Body of pancreas (tissue), 4 donors: ENCODE measurements around the gene KCNS3. TPM values are rescaled to one million over a fixed set of nuclear protein-coding genes. Genes with fewer than 3 reads are reported as not detected.

Source experiments
- ATAC-seq: fragments of 150-250 bp; one replicate; pipeline ENCODE4 v1.9.1; 2016
- DNase-seq, 4 donors: peaks; one replicate each; pipeline ENCODE4 v3.0.0-alpha.2; 2019
- H3K27ac ChIP-seq, 4 donors: fragments of 200-600 bp; sonication (generic); 1 replicate in 3 of 4; 2 replicates in 1 of 4; pipeline versions ENCODE4 v1.5.1 to v1.6.1; 2016 to 2019; ENCODE audit warnings: mild to moderate bottlenecking in 1 of 4, mixed read lengths in 1 of 4, moderate library complexity in 1 of 4
- H3K27me3 ChIP-seq, 2 donors: fragments of 200-600 bp; sonication (generic); one replicate each; pipeline ENCODE4 v1.6.0; 2016; ENCODE audit warnings: mild to moderate bottlenecking in 1 of 2
- H3K36me3 ChIP-seq, 2 donors: fragments of 200-600 bp; sonication (generic); replicated peaks in 1 of 2; 2 replicates each; pipeline ENCODE4 v1.5.1; 2016; ENCODE audit warnings: low read depth in 2 of 2; ENCODE audit not compliant: insufficient read depth in 1 of 2
- H3K4me1 ChIP-seq: fragments of 200-600 bp; sonication (generic); one replicate; pipeline ENCODE4 v1.6.0; 2016
- H3K4me3 ChIP-seq, 2 donors: fragments of 200-600 bp; sonication (generic); 1 replicate in 1 of 2; 2 replicates in 1 of 2; pipeline ENCODE4 v1.5.1; 2016 to 2019
- H3K9me3 ChIP-seq, 3 donors: fragments of 200-600 bp; sonication (generic); 1 replicate in 2 of 3; 2 replicates in 1 of 3; pipeline ENCODE4 v1.5.1; 2016
- CTCF ChIP-seq, 7 experiments: fragments of 450-650 bp in 4 of 7; fragments of 200-600 bp in 3 of 7; sonication (generic) in 3 of 7; IDR thresholded peaks; one replicate each; pipeline ENCODE4 v1.5.1; 2016 to 2019; ENCODE audit warnings: antibody characterized with exemption in 7 of 7
- POLR2A ChIP-seq, 3 donors: fragments of 450-650 bp; IDR thresholded peaks; one replicate each; pipeline ENCODE4 v1.6.1; 2016; ENCODE audit warnings: antibody characterized with exemption in 3 of 3, mild to moderate bottlenecking in 2 of 3
- WGBS, 2 donors: methylation state at CpG; one replicate each; pipeline ENCODE4 v1.1.5; 2017; 5-methylcytosine and 5-hydroxymethylcytosine counted together
- intact Hi-C: fragments of 100-400 bp; cut with DNase I; formaldehyde crosslinking; loops from one replicate; pipeline ENCODE4 v1.15.1; 2023
- total RNA-seq, 2 donors: library from RNA; depleted of rRNA; stranded (reverse); fragments of >200 nt; gene quantifications; one replicate each; pipeline ENCODE4 v1.1.0, GENCODE V29; 2016

Gene KCNS3
- total RNA-seq, 2 donors from 2014 or later, result 8.2 to 20.8 TPM

- H3K27me3 ChIP-seq, result no peaks in the 10 kb centered on the region
- ATAC-seq (no peak), DNase-seq (no peak)
- no peaks in the 10 kb centered on the region for H3K9me3 ChIP-seq
- intact Hi-C loops, result no loop called here
- H3K36me3 ChIP-seq, result no peaks in the 10 kb centered on the region
- H3K4me3 ChIP-seq, result no peak overlapping the region
- 62 to 81% methylated on average over 1 of the region's 1 CpG for WGBS, 2 donors
- H3K27ac ChIP-seq, result no peak overlapping the region
- no peak for TF ChIP-seq POLR2A (IDR thresholded peaks at IDR 0.05)
- H3K4me1 ChIP-seq, result peaks cover 9% of the 10 kb centered on the region
Measured at GRCh38 chr2:17915811-17916518, 37.5 kb downstream of the KCNS3 start.

GRCh38 chr2:17916584-17916983 is 38.1 kb downstream of the KCNS3 start:
- intact Hi-C loops, result no loop called here
- Histone ChIP-seq H3K4me1 (peaks cover 9% of the 10 kb centered on the region), H3K36me3 (no peaks in the 10 kb centered on the region), H3K9me3 (no peaks in the 10 kb centered on the region), H3K27me3 (no peaks in the 10 kb centered on the region), H3K27ac (no peak overlapping the region), H3K4me3 (no peak overlapping the region)
- DNase-seq (no peak), ATAC-seq (no peak)
- TF ChIP-seq POLR2A (IDR thresholded peaks at IDR 0.05) (no peak), CTCF (IDR thresholded peaks at IDR 0.05) (no peak)

- Histone ChIP-seq H3K27ac (no peak overlapping the region), H3K4me1 (peaks cover 9% of the 10 kb centered on the region), H3K9me3 (no peaks in the 10 kb centered on the region), H3K4me3 (no peak overlapping the region), H3K36me3 (no peaks in the 10 kb centered on the region), H3K27me3 (no peaks in the 10 kb centered on the region)
- DNase-seq (peak in 2 of 4 donors; percentile 11), ATAC-seq (no peak)
- intact Hi-C loops, result no loop called here
- WGBS, 2 donors, result 21 to 45% methylated on average over 1 of the region's 1 CpG
- peak in 2 of 7 experiments; percentile 32 to 38 for TF ChIP-seq CTCF (IDR thresholded peaks at IDR 0.05)
- TF ChIP-seq POLR2A (IDR thresholded peaks at IDR 0.05), result no peak
Measured at GRCh38 chr2:17918789-17919188, 40.3 kb downstream of the KCNS3 start.

DNA sequence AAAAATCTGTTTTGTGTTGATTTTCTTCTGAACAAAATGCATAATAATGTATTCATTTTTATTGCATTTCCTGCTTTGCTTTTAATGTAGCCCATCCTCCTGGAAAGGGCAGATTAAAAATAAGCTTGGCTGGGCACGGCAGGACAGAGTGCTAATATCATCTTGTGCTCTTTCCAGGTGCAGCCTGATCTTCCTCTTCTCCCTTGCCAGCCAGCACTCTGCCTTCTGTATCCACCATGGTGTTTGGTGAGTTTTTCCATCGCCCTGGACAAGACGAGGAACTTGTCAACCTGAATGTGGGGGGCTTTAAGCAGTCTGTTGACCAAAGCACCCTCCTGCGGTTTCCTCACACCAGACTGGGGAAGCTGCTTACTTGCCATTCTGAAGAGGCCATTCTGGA is 52.3 kb downstream of the KCNS3 start:
- H3K4me1 ChIP-seq, result no peaks in the 10 kb centered on the region
- H3K27ac ChIP-seq, result no peak overlapping the region
- H3K27me3 ChIP-seq, result no peaks in the 10 kb centered on the region
- H3K36me3 ChIP-seq, result peaks cover 0 to 2% of the 10 kb centered on the region in 2 donors
- no peak for ATAC-seq
- no peak for DNase-seq
- 61 to 90% methylated on average over 2 to 4 of the region's 4 CpGs for WGBS, 2 donors
- no peak for TF ChIP-seq CTCF (IDR thresholded peaks at IDR 0.05)
- TF ChIP-seq POLR2A (IDR thresholded peaks at IDR 0.05), result no peak
- no peaks in the 10 kb centered on the region for H3K9me3 ChIP-seq
- intact Hi-C loops, result no loop called here
- no peak overlapping the region for H3K4me3 ChIP-seq

- no peak overlapping the region for H3K27ac ChIP-seq
- H3K4me1 ChIP-seq, result no peaks in the 10 kb centered on the region
- H3K4me3 ChIP-seq, result no peak overlapping the region
- H3K9me3 ChIP-seq, result peaks cover 0 to 5% (median 0%) of the 10 kb centered on the region in 3 donors
- DNase-seq (no peak), ATAC-seq (no peak)
- H3K27me3 ChIP-seq, result no peaks in the 10 kb centered on the region
- TF ChIP-seq POLR2A (IDR thresholded peaks at IDR 0.05), result no peak
- no peak for TF ChIP-seq CTCF (IDR thresholded peaks at IDR 0.05)
- WGBS, 2 donors, result 68 to 96% methylated on average over 3 of the region's 3 CpGs
- intact Hi-C loops, result no loop called here
- H3K36me3 ChIP-seq, result peaks cover 0 to 2% of the 10 kb centered on the region in 2 donors
Measured at GRCh38 chr2:17933256-17933655, 54.8 kb downstream of the KCNS3 start.
